ENCODE measurements around the gene RANBP10.

The RANBP10 gene

GRCh38 chr16:67673712-67674580 lies 132.4 kb downstream of the RANBP10 start:
- no peak for FAIRE-seq
